GM12878 (cell line): ENCODE results near the gene DYNC1LI1. TPM values are rescaled to one million over a fixed set of nuclear protein-coding genes. Genes with fewer than 3 reads are reported as not detected.

Source experiments
- ATAC-seq: fragments of 200-7000 bp; cut with Tn5 transposase; 3 replicates; pipeline ENCODE4 v1.9.1; 2020; ENCODE audit warnings: mild to moderate bottlenecking, moderate library complexity
- BruUV-seq: library from RNA; stranded (reverse); fragments of 400-500 nt; replicated peaks from 2 replicates; lab custom pipeline; 2021; lab: Mats Ljungman, UMichigan
- CTCF ChIA-PET: fragments of 300-600 bp; sonication (Branson Sonifier 250); formaldehyde crosslinking; extraction: SDS; loops from one replicate; lab custom pipeline; 2021; ENCODE audit warnings: inconsistent platforms; lab: Yijun Ruan, JAX
- POLR2A ChIA-PET: fragments of 350-600 bp; formaldehyde crosslinking; extraction: SDS; loops from one replicate; lab custom pipeline; 2021; ENCODE audit warnings: inconsistent platforms; lab: Charles Lee
- RAD21 ChIA-PET: fragments of 300-600 bp; sonication (Branson Sonifier 250); formaldehyde crosslinking; loops from one replicate; lab custom pipeline; 2023; ENCODE audit warnings: antibody characterized with exemption; ENCODE audit not compliant: unreplicated experiment; lab: Charles Lee
- SMC1A ChIA-PET: fragments of 300-600 bp; sonication (Branson Sonifier 250); formaldehyde crosslinking; loops from one replicate; lab custom pipeline; 2023; ENCODE audit not compliant: unreplicated experiment, uncharacterized antibody; lab: Charles Lee
- DNase-seq: peaks from one replicate; pipeline ENCODE4 v3.0.0-alpha.2; 2011; ENCODE audit warnings: low read depth, low spot score
- FAIRE-seq: peaks from 3 replicates; lab custom pipeline; 2011; peaks lifted over from hg19 to GRCh38; lab: Jason Lieb, UNC
- H2AFZ ChIP-seq: 2 replicates; pipeline ENCODE4 v1.6.0; 2011; ENCODE audit warnings: low read depth, low read length, control low read depth; ENCODE audit not compliant: control insufficient read depth
- H3K27ac ChIP-seq: 2 replicates; pipeline ENCODE4 v1.5.1; 2011; ENCODE audit warnings: control low read depth; ENCODE audit not compliant: control insufficient read depth, insufficient read depth
- H3K27me3 ChIP-seq, 2 experiments: replicated peaks in 1 of 2; 2 replicates each; pipeline versions ENCODE4 v1.6.0 to v1.6.1; 2011; ENCODE audit warnings: low read length in 1 of 2; ENCODE audit not compliant: control insufficient read depth in 2 of 2, insufficient read depth in 2 of 2
- H3K36me3 ChIP-seq, 2 experiments: 2 replicates each; pipeline ENCODE4 v1.5.1; 2011; ENCODE audit warnings: low read length in 1 of 2; ENCODE audit not compliant: control insufficient read depth in 2 of 2, insufficient read depth in 2 of 2
- H3K4me1 ChIP-seq: 2 replicates; pipeline ENCODE4 v1.6.1; 2011; ENCODE audit warnings: mild to moderate bottlenecking, low read length, moderate library complexity, mixed read lengths; ENCODE audit not compliant: control insufficient read depth, insufficient read depth
- H3K4me2 ChIP-seq: 2 replicates; pipeline ENCODE4 v1.6.0; 2011; ENCODE audit warnings: control low read depth; ENCODE audit not compliant: control insufficient read depth, insufficient read depth
- H3K4me3 ChIP-seq: fragments of 200-600 bp; sonication (generic); 2 replicates; pipeline ENCODE4 v1.5.1; 2016
- H3K79me2 ChIP-seq: 2 replicates; pipeline ENCODE4 v1.6.0; 2011; ENCODE audit warnings: low read length; ENCODE audit not compliant: control insufficient read depth, insufficient read depth
- H3K9ac ChIP-seq: 2 replicates; pipeline ENCODE4 v1.8.0; 2011; ENCODE audit warnings: low read length, control low read depth, mixed read lengths; ENCODE audit not compliant: control insufficient read depth, insufficient read depth
- H3K9me3 ChIP-seq: replicated peaks from 3 replicates; pipeline ENCODE4 v1.5.1; 2011; ENCODE audit warnings: mild to moderate bottlenecking, low read length; ENCODE audit not compliant: control insufficient read depth, insufficient read depth
- H4K20me1 ChIP-seq: 2 replicates; pipeline ENCODE4 v1.6.0; 2011; ENCODE audit not compliant: control insufficient read depth, insufficient read depth
- ATF3 ChIP-seq: IDR thresholded peaks from 2 replicates; pipeline ENCODE4 v1.6.1; 2011; ENCODE audit warnings: low read depth, mild to moderate bottlenecking, low read length, moderate library complexity, borderline replicate concordance; ENCODE audit errors: extremely low read depth
- E2F4 ChIP-seq: IDR thresholded peaks from 2 replicates; pipeline ENCODE4 v1.6.1; 2012; ENCODE audit warnings: low read depth, low read length, improper control_type of control experiment
- EED ChIP-seq: sonication (generic); IDR thresholded peaks from 2 replicates; pipeline ENCODE4 v1.6.1; 2016; ENCODE audit warnings: antibody characterized with exemption, low read depth
- RCOR1 ChIP-seq: conservative IDR thresholded peaks from 2 replicates; pipeline ENCODE4 v1.6.1; 2012; ENCODE audit warnings: low read depth, low read length, improper control_type of control experiment
- YBX1 ChIP-seq: fragments of 450-650 bp; IDR thresholded peaks from 2 replicates; pipeline ENCODE4 v1.6.1; 2016; ENCODE audit warnings: antibody characterized with exemption
- ZNF384 ChIP-seq: IDR thresholded peaks from 2 replicates; pipeline ENCODE4 v1.6.1; 2012; ENCODE audit warnings: low read depth, mild to moderate bottlenecking, low read length, improper control_type of control experiment, borderline replicate concordance
- ZNF592 ChIP-seq: fragments of 450-650 bp; IDR thresholded peaks from 2 replicates; pipeline ENCODE4 v1.6.1; 2017; ENCODE audit warnings: mild to moderate bottlenecking, moderate library complexity
- WGBS: methylation state at CpG from one replicate; pipeline ENCODE4 v1.1.6; 2016; ENCODE audit warnings: low lambda C conversion rate; ENCODE audit not compliant: insufficient replicate concordance, insufficient coverage; ENCODE audit errors: missing lambda C conversion rate; 5-methylcytosine and 5-hydroxymethylcytosine counted together
- in situ Hi-C: fragments of 300-500 bp; cut with MboI; formaldehyde crosslinking; loops from 9 replicates; pipeline ENCODE4 v1.14.3; 2018; ENCODE audit warnings: mixed read lengths
- intact Hi-C: fragments of 100-400 bp; cut with micrococcal nuclease; formaldehyde crosslinking; loops from one replicate; pipeline ENCODE4 v1.14.2; 2022; ENCODE audit not compliant: unreplicated experiment
- polyA plus RNA-seq, 11 experiments: library from polyadenylated mRNA; depleted of rRNA in 4 of 11; unstranded in 6 of 11; stranded (reverse) in 5 of 11; fragments of >200 nt; fragmentation: Nextera tagmentation in 4 of 11; fragmentation: Illumina TruSeq in 1 of 11; extraction: Ambion mirVana in 4 of 11; extraction: Trizol in 1 of 11; gene quantifications; 1 replicate in 1 of 11; 2 replicates in 10 of 11; pipeline versions ENCODE4 v1.2.1 to v1.2.3, GENCODE V29; 2011 to 2016; ENCODE audit warnings: inconsistent platforms in 2 of 11, missing spikeins in 2 of 11, low read depth in 1 of 11
- total RNA-seq, 4 experiments: library from RNA; depleted of rRNA in 3 of 4; stranded (reverse); fragments of >200 nt in 3 of 4; fragmentation: Illumina TruSeq in 1 of 4; extraction: Trizol in 1 of 4; gene quantifications; 2 replicates each; pipeline versions ENCODE4 v1.2.1 to v1.2.3, GENCODE V29; 2013 to 2021

DYNC1LI1 gene
- total and polyA plus RNA-seq, 10 of the 15 experiments (the other 5 are each of a cell fraction or from before 2014, with no cell fraction given), result 11.5 to 51.7 (median 32.0) TPM

GRCh38 chr3:32584660-32585059 is 14.0 kb upstream of the DYNC1LI1 start:
- Histone ChIP-seq H3K36me3 (no peaks in the 10 kb centered on the region), H3K27ac (no peak overlapping the region), H3K79me2 (no peaks in the 10 kb centered on the region), H3K9me3 (no peaks in the 10 kb centered on the region), H3K4me1 (no peaks in the 10 kb centered on the region), H3K27me3 (no peaks in the 10 kb centered on the region; a peak in 1 of 4 replicates), H3K4me3 (no peak overlapping the region)
- FAIRE-seq, result no peak
- ChIA-PET RAD21 (interaction anchor here (1.0 kb wide), 1 partner anchor 75 kb away, joined by 4 read pairs; no protein-coding TSS in a partner anchor), POLR2A (no interaction called here)
- DNase-seq, result no peak
- no peak for TF ChIP-seq ATF3
- TF ChIP-seq EED, result no peak
- TF ChIP-seq YBX1, result no peak
- no peak for TF ChIP-seq E2F4
- TF ChIP-seq RCOR1, result no peak
- no peak for TF ChIP-seq ZNF384
- TF ChIP-seq ZNF592, result no peak
- TF ChIP-seq, all 136 proteins: peak for 0
- in situ Hi-C loops, result no loop called here
- ChIA-PET SMC1A (interaction anchor here (0.9 to 1.7 kb wide), 3 partner anchors 10 to 71 kb away, joined by 3 to 6 read pairs (median 3); no protein-coding TSS in a partner anchor), CTCF (interaction anchor here (0.8 to 1.2 kb wide), 4 partner anchors 71 to 116 kb away, joined by 3 to 4 read pairs (median 3); no protein-coding TSS in a partner anchor)
- no peak overlapping the region for H3K4me2 ChIP-seq
- H2AFZ ChIP-seq, result no peak overlapping the region
- no peak overlapping the region for H3K9ac ChIP-seq
- WGBS, result 0% methylated on average over 1 of the region's 1 CpG
- no peaks in the 10 kb centered on the region for H4K20me1 ChIP-seq
- no TSS peak for BruUV-seq
- intact Hi-C loops, result no loop called here
- ATAC-seq, result no peak
